ENCODE data around the gene KIF3B. TPM values are rescaled to one million over a fixed set of nuclear protein-coding genes. Genes with fewer than 3 reads are reported as not detected.

The KIF3B gene
- total and polyA plus RNA-seq, 10 of the 15 experiments (the other 5 are each of a cell fraction or from before 2014, with no cell fraction given) = 7.4 to 37.3 (median 25.9) TPM

GRCh38 chr20:32304131-32304746, 26.8 kb downstream of the KIF3B start:
- TF ChIP-seq SMAD1 (IDR thresholded peaks at IDR 0.05; ENCODE audit: low read depth, partially characterized antibody) (no peak), PAX5 (IDR thresholded peaks at IDR 0.05; ENCODE audit: borderline replicate concordance, low read depth, low read length) (no peak), MYC (IDR thresholded peaks at IDR 0.05; ENCODE audit: insufficient read depth, insufficient read length, insufficient replicate concordance, low read length, severe bottlenecking) (no peak), POU2F2 (IDR thresholded peaks at IDR 0.05; ENCODE audit: borderline replicate concordance, low read depth, low read length) (no peak)
- no peaks in the 10 kb centered on the region for H3K27me3 ChIP-seq (replicated peaks in 1 of 2; ENCODE audit: control insufficient read depth in 2 of 2, insufficient read depth in 2 of 2, low read length in 1 of 2)
- no peak overlapping the region for H3K4me2 ChIP-seq (ENCODE audit: control insufficient read depth, insufficient read depth)
- FAIRE-seq = no peak
- H3K27ac ChIP-seq (ENCODE audit: control insufficient read depth, insufficient read depth) = no peak overlapping the region
- H3K9ac ChIP-seq (ENCODE audit: control insufficient read depth, insufficient read depth, low read length) = no peak overlapping the region
- intact Hi-C loops (cut with micrococcal nuclease; ENCODE audit: unreplicated experiment) (no loop called here), in situ Hi-C loops (cut with MboI) (no loop called here)
- WGBS (ENCODE audit: insufficient coverage, insufficient replicate concordance, low lambda C conversion rate, missing lambda C conversion rate) = 98% methylated on average over 2 of the region's 2 CpGs
- ChIA-PET RAD21 (ENCODE audit: unreplicated experiment) (no interaction called here), SMC1A (ENCODE audit: uncharacterized antibody, unreplicated experiment) (no interaction called here), CTCF (interaction anchor here (0.5 kb wide), 1 partner anchor 115 kb away, joined by 3 read pairs; no protein-coding TSS in a partner anchor), POLR2A (no interaction called here)
- no peaks in the 10 kb centered on the region for H3K9me3 ChIP-seq (replicated peaks; ENCODE audit: control insufficient read depth, insufficient read depth, low read length)
- H3K36me3 ChIP-seq (ENCODE audit: control insufficient read depth in 2 of 2, insufficient read depth in 2 of 2, low read length in 1 of 2) = no peaks in the 10 kb centered on the region; a peak in 2 of 4 replicates
- no peaks in the 10 kb centered on the region for H4K20me1 ChIP-seq (ENCODE audit: control insufficient read depth, insufficient read depth)
- no peak for ATAC-seq
- H2AFZ ChIP-seq (ENCODE audit: control insufficient read depth, low read depth, low read length) = no peak overlapping the region
- no peak for DNase-seq (ENCODE audit: low read depth, low spot score)
- no peaks in the 10 kb centered on the region for H3K4me1 ChIP-seq (ENCODE audit: control insufficient read depth, insufficient read depth, low read length)
- no TSS peak for BruUV-seq (replicated peaks)
- peaks cover 2% of the 10 kb centered on the region for H3K79me2 ChIP-seq (ENCODE audit: control insufficient read depth, insufficient read depth, low read length)
- no peak overlapping the region for H3K4me3 ChIP-seq

- ATAC-seq (no peak), DNase-seq (ENCODE audit: low read depth, low spot score) (no peak), FAIRE-seq (no peak)
- intact Hi-C loops (cut with micrococcal nuclease; ENCODE audit: unreplicated experiment) (no loop called here), in situ Hi-C loops (cut with MboI) (no loop called here)
- Histone ChIP-seq H3K9ac (ENCODE audit: control insufficient read depth, insufficient read depth, low read length) (no peak overlapping the region), H3K9me3 (replicated peaks; ENCODE audit: control insufficient read depth, insufficient read depth, low read length) (no peaks in the 10 kb centered on the region), H3K79me2 (ENCODE audit: control insufficient read depth, insufficient read depth, low read length) (peaks cover 3% of the 10 kb centered on the region), H3K27ac (ENCODE audit: control insufficient read depth, insufficient read depth) (no peak overlapping the region), H2AFZ (ENCODE audit: control insufficient read depth, low read depth, low read length) (no peak overlapping the region), H3K4me3 (no peak overlapping the region), H3K36me3 (ENCODE audit: control insufficient read depth in 2 of 2, insufficient read depth in 2 of 2, low read length in 1 of 2) (peaks cover 12 to 32% of the 10 kb centered on the region in 2 experiments), H3K4me2 (ENCODE audit: control insufficient read depth, insufficient read depth) (no peak overlapping the region), H3K27me3 (replicated peaks in 1 of 2; ENCODE audit: control insufficient read depth in 2 of 2, insufficient read depth in 2 of 2, low read length in 1 of 2) (no peaks in the 10 kb centered on the region), H3K4me1 (ENCODE audit: control insufficient read depth, insufficient read depth, low read length) (no peaks in the 10 kb centered on the region), H4K20me1 (ENCODE audit: control insufficient read depth, insufficient read depth) (no peaks in the 10 kb centered on the region)
- BruUV-seq (replicated peaks) = no TSS peak
- SMC1A ChIA-PET (ENCODE audit: uncharacterized antibody, unreplicated experiment) = no interaction called here
- TF ChIP-seq E2F8 (IDR thresholded peaks at IDR 0.05; ENCODE audit: low read depth, partially characterized antibody) = no peak
- no peak for TF ChIP-seq POLR2AphosphoS2 (IDR thresholded peaks at IDR 0.05; ENCODE audit: low read depth, low read length)
- no peak for TF ChIP-seq TCF7 (IDR thresholded peaks at IDR 0.05; ENCODE audit: borderline replicate concordance)
- no peak for TF ChIP-seq EGR1 (IDR thresholded peaks at IDR 0.05; ENCODE audit: borderline replicate concordance in 1 of 2, low read depth in 2 of 2, low read length in 2 of 2)
- TF ChIP-seq IRF4 (IDR thresholded peaks at IDR 0.05; ENCODE audit: low read depth, low read length) = no peak
- TF ChIP-seq SKIL (IDR thresholded peaks at IDR 0.05; ENCODE audit: low read depth, poor library complexity, severe bottlenecking) = no peak
- RAD21 ChIA-PET (ENCODE audit: unreplicated experiment) = no interaction called here
- 14% methylated on average over 3 of the region's 3 CpGs for WGBS (ENCODE audit: insufficient coverage, insufficient replicate concordance, low lambda C conversion rate, missing lambda C conversion rate)
- POLR2A ChIA-PET = no interaction called here
- CTCF ChIA-PET = no interaction called here
Measured at GRCh38 chr20:32312718-32313424, 35.4 kb downstream of the KIF3B start.
